NK-92 (cell line): ENCODE measurements around the gene AKT2.

Experiments
- DNase-seq: peaks from one replicate; lab custom pipeline; 2025; ENCODE audit not compliant: unreplicated experiment; lab: John Stamatoyannopoulos, UW

The AKT2 gene

GRCh38 chr19:40237791-40238190 is 47.4 kb downstream of the AKT2 start:
- DNase-seq = no peak

GRCh38 chr19:40236366-40236765 is 48.8 kb downstream of the AKT2 start:
- DNase-seq = no peak

DNA sequence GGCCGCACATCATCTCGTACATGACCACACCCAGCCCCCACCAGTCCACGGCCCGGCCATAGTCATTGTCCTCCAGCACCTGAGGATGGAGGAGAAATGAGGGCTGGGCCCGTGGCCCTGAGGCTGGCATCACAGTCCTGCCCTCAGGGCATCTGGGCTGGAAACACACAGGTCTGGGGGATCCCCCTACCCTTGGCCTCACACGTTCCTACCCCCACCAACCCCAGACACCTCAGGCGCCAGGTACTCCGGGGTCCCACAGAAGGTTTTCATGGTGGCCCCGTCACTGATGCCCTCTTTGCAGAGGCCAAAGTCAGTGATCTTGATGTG is 49.2 kb downstream of the AKT2 start:
- DNase-seq = no peak

- DNase-seq = no peak
Observed at GRCh38 chr19:40235238-40236025, 49.7 kb downstream of the AKT2 start.

- DNase-seq = no peak
Observed at GRCh38 chr19:40234429-40235237, 50.5 kb downstream of the AKT2 start.

DNA sequence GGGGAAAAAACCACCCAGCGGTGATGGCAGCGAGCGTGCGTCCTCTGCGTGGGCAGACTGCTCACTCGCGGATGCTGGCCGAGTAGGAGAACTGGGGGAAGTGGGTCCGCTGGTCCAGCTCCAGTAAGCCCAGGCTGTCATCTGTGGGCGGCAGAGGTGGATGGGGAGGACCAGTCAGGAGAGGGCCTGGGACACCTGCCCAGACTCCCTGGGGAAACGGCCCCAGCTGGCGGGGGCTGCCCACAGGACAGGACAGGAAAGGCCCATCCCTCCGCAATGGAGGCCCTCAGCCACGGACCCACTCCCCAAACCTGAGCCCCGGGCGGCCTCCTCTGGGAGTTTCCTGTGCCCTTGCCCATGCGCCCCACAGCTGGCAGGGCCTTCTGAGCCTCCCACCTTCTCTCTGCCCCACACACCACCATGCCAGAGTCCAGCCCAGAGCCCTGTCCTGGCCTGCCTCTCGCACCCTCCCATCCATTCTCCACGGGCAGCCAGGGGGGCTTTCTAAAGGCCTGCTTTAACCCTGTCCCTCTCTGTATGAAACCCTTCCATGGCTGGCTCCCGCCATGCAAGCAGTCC is 51.2 kb downstream of the AKT2 start:
- DNase-seq = no peak

GRCh38 chr19:40232949-40233810 is 52.0 kb downstream of the AKT2 start:
- DNase-seq = no peak

- no peak for DNase-seq
Observed at GRCh38 chr19:40232479-40232878, 52.7 kb downstream of the AKT2 start.

GRCh38 chr19:40231544-40232424 is 53.4 kb downstream of the AKT2 start:
- DNase-seq = no peak

DNA sequence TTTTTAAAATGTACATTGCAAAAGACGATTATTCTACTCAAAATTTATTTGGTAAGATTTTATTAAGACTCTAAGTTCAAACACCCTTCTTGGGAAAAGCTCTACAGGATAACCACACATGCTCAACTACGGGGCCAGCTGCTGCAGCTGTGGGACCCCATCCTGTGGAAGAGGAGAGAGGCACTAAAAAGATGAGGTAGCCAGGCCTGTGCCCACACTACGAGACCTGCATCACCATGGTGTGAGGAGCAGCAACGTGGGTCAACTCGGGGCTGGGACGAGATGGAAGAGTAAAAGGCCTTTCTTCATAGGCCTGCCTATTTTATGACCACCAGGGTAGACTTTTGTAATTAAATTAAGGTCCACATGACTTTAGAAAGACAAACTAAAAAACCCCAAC is 54.1 kb downstream of the AKT2 start:
- DNase-seq = no peak

DNA sequence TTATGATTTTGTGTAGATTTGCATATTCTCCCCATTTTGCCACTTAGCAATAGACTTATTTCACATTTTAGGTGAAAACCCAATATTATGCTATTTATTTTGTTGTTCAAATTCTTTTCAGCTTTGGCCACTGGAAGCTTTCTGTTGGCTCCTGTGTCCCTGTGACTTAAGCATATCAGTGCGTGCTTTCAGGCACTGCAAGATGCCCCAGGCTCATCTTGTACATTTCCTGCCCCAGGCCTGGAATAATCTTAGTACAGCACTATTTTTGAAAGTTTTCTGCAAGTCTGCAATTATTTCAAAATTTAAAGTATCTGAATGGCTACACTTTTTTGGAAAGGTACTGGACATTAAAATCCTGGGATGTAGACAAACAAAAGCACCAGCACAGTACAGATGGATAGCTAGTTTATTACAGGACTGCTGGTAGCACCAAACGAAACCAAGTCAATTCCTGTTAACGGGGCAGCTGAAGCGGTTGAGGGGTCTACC is 55.2 kb downstream of the AKT2 start:
- no peak for DNase-seq

DNA sequence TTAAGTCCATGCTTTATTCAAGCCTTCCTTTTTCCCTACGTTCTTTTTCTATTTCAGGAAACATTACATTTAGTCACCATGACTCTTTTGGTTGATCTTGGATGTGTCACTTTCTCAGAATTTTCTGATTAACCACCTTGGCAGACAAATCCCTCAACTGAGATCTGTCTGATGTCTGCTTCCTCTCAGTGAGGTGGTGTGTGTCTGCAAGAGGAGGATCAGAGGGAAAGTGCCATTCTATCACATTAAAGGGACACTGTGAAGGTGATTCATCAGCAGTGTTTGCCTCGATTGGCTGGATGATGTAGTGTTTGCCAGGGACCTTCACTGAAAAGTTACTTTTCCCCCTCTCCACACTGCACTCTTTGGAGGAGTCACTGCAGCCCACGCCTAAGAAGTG is 55.7 kb downstream of the AKT2 start:
- DNase-seq = no peak

DNA sequence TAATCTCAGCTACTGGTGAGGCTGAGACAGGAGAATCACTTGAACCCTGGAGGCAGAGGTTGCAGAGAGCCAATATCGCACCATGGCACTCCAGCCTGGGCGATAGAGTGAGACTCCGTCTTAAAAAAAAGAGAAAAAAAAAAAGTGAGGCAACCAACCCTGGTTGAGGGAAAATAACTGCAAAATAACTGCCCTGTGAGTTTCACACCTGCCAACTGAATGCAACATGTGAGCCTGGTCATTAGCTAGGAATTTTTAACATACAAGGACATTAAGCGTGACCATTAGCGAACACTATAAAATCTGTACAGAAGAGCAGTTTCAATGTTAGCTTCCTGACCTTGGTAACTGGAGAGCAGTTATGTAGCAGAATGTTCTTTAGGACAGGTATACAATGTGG is 56.3 kb downstream of the AKT2 start:
- DNase-seq = no peak

- DNase-seq = no peak
Observed at GRCh38 chr19:40228346-40228745, 56.8 kb downstream of the AKT2 start.

GRCh38 chr19:40225440-40226305 is 59.5 kb downstream of the AKT2 start:
- no peak for DNase-seq

DNA sequence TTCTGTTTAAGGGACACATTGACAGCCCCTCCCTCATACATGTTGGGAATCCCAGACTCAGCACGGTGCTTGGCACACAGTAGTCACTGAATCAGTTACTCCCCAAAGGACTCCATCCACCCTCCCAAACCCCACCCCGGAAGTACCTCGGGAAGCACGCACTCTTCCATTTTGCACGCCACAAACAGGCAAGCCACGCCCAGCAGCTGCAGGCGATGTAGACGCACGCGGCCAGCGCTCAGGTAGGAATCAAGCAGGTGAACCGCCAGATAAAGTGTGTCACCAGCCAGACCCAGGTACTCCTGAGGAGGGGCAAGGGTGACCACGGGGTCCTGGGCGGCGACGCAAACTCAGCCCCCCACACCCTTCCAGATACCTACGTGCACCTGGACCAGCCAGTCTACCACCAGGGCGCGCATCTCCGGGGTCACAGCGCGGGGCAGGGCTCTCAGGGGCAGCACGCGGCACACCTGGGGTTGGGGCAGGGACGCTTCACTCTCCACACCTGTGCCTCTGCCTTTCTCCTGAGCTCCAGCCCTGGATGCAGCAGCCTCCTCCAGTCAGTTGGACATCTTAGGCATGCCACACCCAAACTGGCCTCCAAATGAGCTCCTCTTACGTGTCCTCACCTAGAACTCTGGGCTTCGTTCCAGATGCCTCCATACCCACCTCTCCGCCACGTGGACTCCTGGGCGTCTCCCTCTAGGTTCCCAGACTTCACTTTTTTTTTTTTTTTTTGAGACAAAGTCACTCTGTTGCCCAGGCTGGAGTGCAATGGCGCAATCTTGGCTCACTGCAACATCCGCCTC is 60.6 kb downstream of the AKT2 start:
- DNase-seq = no peak

DNA sequence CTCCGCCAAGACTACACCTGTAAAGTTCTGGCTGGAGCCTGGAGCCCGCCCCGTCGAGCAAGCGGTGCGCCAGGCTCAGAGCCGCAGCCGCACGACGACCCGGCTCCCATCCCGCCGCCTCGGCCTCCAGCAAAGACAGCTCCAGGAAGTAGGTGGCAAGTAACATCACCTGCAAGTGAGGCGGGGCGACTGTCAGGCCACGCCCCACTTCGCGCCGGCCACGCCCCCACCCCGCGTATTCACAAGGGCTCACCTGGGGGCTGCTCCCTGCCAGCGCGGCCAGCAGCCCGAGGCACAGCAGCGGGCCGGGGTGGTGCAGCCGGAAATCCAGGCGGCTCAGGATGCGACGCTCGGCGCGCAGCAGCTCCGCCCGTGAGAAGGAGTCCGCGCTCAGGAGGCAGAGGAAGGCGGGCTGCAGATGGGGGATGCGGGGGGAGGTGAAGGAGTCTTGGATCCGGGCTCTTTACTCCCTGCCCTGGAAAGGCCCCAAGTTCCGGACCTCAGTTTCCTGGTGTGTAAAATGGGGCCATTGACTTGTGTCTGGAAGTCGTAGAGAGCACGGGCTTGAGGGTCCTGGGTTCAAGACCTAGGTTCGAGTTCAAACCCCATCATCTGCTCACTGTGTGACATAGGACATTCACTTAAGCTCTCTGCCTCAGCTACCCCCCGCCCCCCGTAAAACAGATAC is 61.9 kb downstream of the AKT2 start:
- no peak for DNase-seq
